HG02678 (cell line): ENCODE results near the gene PCDHB4.
"Not testable (repeated sequence)": the region's sequence is repeated elsewhere in the genome, so short reads cannot be mapped to it uniquely, and the experiment has no call there.

ENCODE experiments used
- ATAC-seq: cut with Tn5 transposase; IDR thresholded peaks from one replicate; pipeline ENCODE4 v1.9.1; 2021; ENCODE audit warnings: mild to moderate bottlenecking, moderate library complexity; ENCODE audit not compliant: unreplicated experiment

Gene PCDHB4

DNA sequence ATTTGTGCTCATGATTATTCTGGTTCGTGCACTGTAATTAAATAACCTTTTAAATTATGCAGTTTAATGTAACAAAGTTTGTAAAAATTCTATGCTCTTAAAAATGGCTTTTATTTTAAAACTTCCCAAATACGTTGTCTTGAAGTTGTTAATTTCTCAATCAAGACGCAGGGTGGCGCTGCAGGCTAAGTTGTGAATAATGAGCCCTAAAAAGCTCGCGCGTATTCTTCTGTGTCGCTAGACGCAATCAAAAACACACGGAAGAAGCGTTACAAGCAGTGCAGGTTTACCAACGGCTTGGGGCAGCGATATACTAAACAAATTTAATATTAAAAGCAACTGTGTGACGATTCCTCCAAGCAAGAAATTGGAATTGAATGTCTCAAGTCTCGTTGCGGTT is at the start of gene PCDHB4:
PCDHB4 (plus strand) TSS at position 256 of the 400 bp plus-strand sequence. CDS start 181 bp downstream, outside the sequence.
- ATAC-seq = no peak

DNA sequence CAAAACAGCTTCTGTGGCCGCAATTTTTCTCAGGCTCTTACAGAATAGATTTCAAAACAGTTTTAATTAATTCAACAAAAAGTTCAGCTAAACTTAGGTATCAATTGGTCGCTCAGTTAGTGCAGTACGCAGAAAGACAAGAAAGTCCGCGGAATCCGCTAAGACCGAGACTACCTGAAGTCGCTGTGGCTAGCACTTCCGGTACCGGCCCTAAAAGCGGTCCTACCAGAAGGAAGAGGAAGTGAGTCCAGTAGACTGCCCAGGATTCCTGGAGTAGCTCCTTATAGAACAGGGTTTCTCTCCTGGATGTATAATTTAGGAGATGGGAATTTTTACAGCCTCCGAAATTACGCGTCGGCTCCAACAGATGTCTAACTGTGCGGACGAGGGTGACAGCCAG is 43.8 kb upstream of the PCDHB4 start:
- ATAC-seq = no peak

DNA sequence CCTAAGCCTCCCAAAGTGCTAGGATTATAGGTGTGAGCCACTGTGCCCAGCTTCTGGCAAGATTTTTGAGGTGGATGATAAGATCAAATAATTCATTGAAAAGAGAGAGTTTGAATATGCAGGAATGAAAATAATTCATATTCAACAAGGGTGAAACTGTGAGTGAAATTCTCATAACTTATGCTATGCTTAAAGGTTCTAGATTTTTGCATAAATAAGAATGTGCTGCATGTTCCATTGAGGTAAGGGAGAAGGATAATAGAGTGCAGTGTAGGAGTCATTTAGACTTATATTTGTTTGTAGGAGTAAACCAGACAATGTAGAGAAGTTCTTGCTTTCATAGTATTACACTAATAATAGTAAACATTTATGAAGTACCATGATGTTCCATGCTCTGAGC is 39.4 kb upstream of the PCDHB4 start:
- ATAC-seq = no peak

DNA sequence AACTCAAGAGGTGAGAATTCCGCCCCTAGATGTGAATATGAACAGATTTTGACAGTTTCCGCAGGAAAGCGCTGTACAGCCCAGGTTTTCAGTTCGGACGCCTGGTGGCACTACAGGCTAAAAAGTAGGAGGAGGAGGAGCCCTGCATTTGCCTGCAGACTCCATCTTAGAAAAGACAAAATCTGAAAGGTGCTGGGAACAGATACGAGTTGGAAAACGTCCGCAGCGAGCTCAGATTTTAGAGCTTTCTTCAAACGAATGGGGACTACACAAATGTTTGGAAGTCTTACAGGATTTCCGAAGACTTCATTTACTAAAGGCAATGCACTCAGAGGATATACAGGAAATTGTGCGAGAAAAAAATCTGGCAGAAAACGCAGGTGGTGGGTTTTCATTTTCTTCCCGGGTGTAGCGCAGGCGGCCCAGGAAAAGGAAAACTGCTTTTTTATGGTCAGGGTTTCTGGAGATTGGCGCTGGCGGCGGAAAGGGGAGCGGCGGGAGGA is 37.1 kb upstream of the PCDHB4 start:
- ATAC-seq = peak; percentile 89

DNA sequence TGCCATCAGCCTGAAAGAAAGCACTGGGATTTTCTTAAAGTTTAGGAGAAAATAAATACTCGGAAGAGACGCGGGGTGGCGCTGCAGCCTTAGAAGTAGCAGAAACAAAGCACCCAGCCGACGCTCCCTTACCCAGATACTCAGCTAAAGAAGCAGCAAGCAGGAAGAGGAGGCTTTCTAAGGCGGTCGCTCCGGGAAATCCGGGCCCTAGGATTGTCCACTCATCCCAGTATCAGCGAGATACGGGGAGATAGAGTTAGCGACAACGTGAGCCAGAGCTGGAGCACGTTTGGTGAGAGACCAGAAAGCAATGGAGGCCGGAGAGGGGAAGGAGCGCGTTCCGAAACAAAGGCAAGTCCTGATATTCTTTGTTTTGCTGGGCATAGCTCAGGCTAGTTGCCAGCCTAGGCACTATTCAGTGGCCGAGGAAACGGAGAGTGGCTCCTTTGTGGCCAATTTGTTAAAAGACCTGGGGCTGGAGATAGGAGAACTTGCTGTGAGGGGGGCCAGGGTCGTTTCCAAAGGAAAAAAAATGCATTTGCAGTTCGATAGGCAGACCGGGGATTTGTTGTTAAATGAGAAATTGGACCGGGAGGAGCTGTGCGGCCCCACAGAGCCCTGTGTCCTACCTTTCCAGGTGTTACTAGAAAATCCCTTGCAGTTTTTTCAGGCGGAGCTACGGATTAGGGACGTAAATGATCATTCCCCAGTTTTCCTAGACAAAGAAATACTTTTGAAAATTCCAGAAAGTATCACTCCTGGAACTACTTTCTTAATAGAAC is 26.9 kb upstream of the PCDHB4 start, which contains the start of gene PCDHB2:
PCDHB2 (plus strand) TSS at position 135 of the 782 bp plus-strand sequence; CDS start at position 311, 176 bp downstream.
- no peak for ATAC-seq

DNA sequence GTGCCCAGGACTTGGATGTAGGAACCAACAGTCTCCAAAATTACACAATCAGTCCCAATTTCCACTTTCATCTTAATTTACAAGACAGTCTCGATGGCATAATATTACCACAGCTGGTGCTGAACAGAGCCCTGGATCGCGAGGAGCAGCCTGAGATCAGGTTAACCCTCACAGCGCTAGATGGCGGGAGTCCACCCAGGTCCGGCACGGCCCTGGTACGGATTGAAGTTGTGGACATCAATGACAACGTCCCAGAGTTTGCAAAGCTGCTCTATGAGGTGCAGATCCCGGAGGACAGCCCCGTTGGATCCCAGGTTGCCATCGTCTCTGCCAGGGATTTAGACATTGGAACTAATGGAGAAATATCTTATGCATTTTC is 26.4 kb upstream of the PCDHB4 start:
- ATAC-seq = no peak

DNA sequence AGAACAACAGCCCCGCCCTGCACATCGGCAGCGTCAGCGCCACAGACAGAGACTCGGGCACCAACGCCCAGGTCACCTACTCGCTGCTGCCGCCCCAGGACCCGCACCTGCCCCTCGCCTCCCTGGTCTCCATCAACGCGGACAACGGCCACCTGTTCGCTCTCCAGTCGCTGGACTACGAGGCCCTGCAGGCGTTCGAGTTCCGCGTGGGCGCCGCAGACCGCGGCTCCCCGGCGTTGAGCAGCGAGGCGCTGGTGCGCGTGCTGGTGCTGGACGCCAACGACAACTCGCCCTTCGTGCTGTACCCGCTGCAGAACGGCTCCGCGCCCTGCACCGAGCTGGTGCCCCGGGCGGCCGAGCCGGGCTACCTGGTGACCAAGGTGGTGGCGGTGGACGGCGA is 25.4 kb upstream of the PCDHB4 start:
- ATAC-seq = not testable (repeated sequence)

DNA sequence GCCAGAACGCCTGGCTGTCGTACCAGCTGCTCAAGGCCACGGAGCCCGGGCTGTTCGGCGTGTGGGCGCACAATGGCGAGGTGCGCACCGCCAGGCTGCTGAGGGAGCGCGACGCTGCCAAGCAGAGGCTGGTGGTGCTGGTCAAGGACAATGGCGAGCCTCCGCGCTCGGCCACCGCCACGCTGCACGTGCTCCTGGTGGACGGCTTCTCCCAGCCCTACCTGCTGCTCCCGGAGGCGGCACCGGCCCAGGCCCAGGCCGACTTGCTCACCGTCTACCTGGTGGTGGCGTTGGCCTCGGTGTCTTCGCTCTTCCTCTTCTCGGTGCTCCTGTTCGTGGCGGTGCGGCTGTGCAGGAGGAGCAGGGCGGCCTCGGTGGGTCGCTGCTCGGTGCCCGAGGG is 25.0 kb upstream of the PCDHB4 start:
- ATAC-seq = not testable (repeated sequence)

DNA sequence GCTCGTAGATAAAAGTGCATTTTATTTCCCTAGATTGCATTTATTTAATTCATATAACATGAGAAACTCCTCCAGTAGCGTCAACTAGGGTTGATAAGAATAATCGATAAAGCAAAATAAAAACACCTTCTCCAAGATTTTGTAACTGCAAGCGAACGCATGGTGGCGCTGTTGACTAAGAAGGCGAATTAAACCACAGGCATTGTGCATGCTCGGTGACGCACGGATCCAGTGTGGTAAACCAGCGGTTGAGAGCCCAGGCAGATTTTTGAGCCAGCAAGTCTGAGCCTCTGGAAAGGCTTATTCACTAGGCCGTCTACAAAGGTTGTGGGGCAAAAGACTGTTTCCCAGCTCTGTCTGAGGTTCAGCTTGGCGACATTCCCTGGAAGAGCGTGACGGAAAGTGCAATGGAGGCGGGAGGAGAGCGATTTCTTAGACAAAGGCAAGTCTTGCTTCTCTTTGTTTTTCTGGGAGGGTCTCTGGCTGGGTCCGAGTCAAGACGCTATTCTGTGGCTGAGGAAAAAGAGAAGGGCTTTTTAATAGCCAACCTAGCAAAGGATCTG is 21.3 kb upstream of the PCDHB4 start, which contains the start of gene PCDHB3:
PCDHB3 (plus strand) TSS at position 231 of the 563 bp plus-strand sequence; CDS start at position 408, 177 bp downstream.
- no peak for ATAC-seq

DNA sequence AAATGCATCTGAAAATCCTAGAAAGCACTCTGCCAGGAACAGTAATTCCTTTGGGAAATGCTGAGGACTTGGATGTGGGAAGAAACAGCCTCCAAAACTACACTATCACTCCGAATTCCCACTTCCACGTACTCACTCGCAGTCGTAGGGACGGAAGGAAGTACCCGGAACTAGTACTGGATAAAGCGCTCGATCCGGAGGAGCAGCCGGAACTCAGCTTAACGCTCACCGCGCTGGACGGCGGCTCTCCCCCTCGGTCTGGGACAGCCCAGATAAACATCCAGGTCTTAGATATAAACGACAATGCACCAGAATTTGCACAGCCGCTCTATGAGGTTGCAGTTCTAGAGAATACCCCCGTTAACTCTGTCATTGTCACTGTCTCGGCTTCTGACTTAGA is 20.6 kb upstream of the PCDHB4 start:
- ATAC-seq = no peak

DNA sequence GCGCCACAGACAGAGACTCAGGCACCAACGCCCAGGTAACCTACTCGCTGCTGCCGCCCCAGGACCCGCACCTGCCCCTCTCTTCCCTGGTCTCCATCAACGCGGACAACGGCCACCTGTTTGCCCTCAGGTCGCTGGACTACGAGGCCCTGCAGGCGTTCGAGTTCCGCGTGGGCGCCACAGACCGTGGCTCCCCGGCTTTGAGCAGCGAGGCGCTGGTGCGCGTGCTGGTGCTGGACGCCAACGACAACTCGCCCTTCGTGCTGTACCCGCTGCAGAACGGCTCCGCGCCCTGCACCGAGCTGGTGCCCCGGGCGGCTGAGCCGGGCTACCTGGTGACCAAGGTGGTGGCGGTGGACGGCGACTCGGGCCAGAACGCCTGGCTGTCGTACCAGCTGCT is 19.5 kb upstream of the PCDHB4 start:
- ATAC-seq = not testable (repeated sequence)

DNA sequence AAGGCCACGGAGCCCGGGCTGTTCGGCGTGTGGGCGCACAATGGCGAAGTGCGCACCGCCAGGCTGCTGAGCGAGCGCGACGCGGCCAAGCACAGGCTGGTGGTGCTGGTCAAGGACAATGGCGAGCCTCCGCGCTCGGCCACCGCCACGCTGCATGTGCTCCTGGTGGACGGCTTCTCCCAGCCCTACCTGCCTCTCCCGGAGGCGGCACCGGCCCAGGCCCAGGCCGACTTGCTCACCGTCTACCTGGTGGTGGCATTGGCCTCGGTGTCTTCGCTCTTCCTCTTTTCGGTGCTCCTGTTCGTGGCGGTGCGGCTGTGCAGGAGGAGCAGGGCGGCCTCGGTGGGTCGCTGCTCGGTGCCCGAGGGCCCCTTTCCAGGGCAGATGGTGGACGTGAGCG is 19.1 kb upstream of the PCDHB4 start:
- ATAC-seq = not testable (repeated sequence)

DNA sequence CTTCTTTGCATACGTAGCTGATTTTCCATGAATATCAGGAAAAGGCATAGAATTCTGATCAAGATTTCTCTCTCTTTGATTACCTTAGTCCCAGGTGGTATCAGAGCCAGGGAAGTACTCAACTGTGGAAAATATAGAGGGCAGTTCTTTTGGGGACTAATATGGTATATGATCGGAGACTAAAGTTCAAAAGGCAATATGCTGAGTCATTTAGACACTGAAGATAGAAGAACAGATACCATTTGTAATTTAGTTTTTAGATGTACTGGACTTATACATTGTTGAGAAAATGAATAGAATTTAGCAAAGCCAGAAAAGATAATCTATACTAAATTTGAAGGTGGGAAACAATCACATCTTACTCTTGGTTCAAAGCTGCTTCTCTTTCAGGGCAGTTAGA is 16.3 kb upstream of the PCDHB4 start:
- ATAC-seq = no peak

DNA sequence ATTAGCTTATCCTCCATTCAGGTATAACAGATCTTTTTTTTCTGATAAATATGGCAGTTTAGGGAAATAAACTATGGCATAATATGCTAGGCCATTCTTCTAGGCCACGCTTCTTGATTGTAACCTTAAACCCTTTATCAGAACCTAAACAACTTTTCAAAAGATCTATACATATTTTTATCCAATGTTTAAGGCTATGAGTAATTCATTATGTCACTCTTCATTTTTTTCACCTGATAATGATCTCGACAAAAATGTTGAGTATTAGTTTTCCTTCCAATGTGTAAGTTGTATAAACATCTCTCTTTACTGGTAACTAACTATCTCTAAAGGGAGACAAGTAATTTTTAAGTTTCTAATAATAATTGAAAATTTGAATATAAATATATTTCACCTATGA is 2.4 kb upstream of the PCDHB4 start:
- ATAC-seq = no peak

DNA sequence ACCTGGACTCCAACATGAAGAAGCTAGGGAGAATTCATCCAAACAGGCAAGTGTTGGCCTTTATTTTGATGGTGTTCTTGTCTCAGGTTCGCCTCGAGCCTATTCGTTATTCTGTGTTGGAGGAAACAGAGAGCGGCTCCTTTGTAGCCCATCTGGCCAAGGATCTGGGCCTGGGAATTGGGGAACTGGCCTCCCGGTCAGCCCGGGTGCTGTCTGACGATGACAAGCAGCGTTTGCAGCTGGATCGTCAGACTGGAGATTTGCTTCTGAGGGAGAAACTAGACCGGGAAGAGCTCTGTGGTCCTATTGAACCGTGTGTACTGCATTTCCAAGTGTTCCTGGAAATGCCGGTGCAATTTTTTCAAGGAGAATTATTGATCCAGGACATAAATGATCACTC is 367 bp downstream of the PCDHB4 start:
- no peak for ATAC-seq

DNA sequence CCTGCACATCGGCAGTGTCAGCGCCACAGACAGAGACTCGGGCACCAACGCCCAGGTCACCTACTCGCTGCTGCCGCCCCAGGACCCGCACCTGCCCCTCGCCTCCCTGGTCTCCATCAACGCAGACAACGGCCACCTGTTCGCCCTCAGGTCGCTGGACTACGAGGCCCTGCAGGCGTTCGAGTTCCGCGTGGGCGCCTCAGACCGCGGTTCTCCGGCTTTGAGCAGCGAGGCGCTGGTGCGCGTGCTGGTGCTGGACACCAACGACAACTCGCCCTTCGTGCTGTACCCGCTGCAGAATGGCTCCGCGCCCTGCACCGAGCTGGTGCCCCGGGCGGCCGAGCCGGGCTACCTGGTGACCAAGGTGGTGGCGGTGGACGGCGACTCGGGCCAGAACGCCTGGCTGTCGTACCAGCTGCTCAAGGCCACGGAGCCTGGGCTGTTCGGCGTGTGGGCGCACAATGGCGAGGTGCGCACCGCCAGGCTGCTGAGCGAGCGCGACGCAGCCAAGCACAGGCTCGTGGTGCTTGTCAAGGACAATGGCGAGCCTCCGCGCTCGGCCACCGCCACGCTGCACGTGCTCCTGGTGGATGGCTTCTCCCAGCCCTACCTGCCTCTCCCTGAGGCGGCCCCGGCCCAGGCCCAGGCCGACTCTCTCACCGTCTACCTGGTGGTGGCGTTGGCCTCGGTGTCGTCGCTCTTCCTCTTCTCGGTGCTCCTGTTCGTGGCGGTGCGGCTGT is 1.9 kb downstream of the PCDHB4 start:
- not testable (repeated sequence) for ATAC-seq

DNA sequence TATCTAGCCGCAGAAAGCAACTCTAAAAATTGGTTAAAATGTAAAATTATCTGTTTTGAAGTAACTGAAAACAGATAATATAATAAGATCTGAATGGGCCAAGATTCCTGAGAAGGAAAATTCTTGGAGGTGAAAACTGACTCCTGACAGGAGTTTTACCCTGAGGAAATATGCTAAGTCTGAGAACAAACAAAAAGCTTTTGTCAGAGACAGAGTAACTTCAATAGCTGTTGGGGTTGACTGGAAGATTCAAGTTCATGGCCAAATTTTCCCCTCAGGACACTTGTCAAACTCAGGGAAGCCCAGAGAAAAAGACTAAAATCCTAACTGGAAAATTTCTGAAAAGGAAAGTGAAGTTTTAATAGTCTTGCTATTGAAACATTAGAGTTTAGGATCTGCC is 5.7 kb downstream of the PCDHB4 start:
- ATAC-seq = no peak

DNA sequence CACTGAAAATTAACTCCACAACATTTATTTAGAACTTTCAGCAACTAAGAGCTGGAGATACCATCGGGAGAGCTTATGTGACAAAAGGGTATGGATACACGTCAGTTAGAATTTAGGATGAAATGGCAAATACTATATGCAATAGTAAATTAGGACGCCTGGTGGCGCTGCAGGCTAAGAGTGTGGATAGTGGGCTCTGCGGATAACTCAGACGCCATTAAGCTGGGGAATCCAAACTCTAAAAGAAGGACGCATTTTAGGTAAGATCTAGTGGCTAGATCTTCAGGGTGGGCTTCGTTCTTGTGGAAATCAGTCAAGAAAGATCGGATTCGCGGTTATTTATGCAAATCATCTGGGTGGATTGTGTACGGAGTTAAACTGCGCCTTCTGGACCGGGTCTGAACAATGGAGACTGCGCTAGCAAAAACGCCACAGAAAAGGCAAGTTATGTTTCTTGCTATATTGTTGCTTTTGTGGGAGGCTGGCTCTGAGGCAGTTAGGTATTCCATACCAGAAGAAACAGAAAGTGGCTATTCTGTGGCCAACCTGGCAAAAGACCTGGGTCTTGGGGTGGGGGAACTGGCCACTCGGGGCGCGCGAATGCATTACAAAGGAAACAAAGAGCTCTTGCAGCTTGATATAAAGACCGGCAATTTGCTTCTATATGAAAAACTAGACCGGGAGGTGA is 13.6 kb downstream of the PCDHB4 start, which contains the start of gene PCDHB5:
PCDHB5 (plus strand) TSS at position 177 of the 688 bp plus-strand sequence; CDS start at position 406, 229 bp downstream.
- ATAC-seq = no peak

DNA sequence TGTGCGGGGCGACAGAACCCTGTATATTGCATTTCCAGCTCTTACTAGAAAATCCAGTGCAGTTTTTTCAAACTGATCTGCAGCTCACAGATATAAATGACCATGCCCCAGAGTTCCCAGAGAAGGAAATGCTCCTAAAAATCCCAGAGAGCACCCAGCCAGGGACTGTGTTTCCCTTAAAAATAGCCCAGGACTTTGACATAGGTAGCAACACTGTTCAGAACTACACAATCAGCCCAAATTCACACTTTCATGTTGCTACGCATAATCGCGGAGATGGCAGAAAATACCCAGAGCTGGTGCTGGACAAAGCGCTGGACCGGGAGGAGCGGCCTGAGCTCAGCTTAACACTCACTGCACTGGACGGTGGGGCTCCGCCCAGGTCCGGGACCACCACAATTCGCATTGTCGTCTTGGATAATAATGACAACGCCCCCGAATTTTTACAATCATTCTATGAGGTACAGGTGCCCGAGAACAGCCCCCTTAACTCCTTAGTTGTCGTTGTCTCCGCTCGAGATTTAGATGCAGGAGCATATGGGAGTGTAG is 14.2 kb downstream of the PCDHB4 start:
- no peak for ATAC-seq

DNA sequence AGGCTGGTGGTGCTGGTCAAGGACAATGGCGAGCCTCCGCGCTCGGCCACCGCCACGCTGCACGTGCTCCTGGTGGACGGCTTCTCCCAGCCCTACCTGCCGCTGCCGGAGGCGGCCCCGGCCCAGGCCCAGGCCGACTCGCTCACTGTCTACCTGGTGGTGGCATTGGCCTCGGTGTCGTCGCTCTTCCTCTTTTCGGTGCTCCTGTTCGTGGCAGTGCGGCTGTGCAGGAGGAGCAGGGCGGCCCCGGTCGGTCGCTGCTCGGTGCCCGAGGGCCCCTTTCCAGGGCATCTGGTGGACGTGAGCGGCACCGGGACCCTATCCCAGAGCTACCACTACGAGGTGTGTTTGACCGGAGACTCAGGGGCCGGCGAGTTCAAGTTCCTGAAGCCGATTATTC is 15.7 kb downstream of the PCDHB4 start:
- not testable (repeated sequence) for ATAC-seq
